Measurements from ENCODE around the gene CCDC24. TPM values are rescaled to one million over a fixed set of nuclear protein-coding genes. Genes with fewer than 3 reads are reported as not detected.

Gene CCDC24
- total RNA-seq, 1 experiment from 2014 or later, result 5.2 TPM

- peak; percentile 87 for DNase-seq
- Histone ChIP-seq H3K4me1 (peaks cover 17% of the 10 kb centered on the region), H3K4me3 (ENCODE audit: low read depth, low read length) (peak overlapping the region; percentile 75), H3K9me3 (no peaks in the 10 kb centered on the region), H3K27me3 (replicated peaks; ENCODE audit: control insufficient read depth, insufficient read depth, low read length) (no peaks in the 10 kb centered on the region), H3K36me3 (ENCODE audit: control insufficient read depth, insufficient read depth, low read length) (no peaks in the 10 kb centered on the region)
- no TSS peak for BruUV-seq (replicated peaks)
- peaks cover 8% of the 10 kb centered on the region for H3K9me3 Mint-ChIP-seq (ENCODE audit: unreplicated experiment)
- CTCF ChIA-PET, result interaction anchor here (0.6 kb wide), 1 partner anchor 37 kb away, joined by 3 read pairs; no protein-coding TSS in a partner anchor
- H3K27me3 Mint-ChIP-seq (ENCODE audit: insufficient read depth, unreplicated experiment), result no peaks in the 10 kb centered on the region
- intact Hi-C loops (cut with micrococcal nuclease; ENCODE audit: unreplicated experiment), result no loop called here
- peak overlapping the region; percentile 94 for H3K4me3 Mint-ChIP-seq (ENCODE audit: unreplicated experiment)
- H3K36me3 Mint-ChIP-seq (ENCODE audit: insufficient read depth, unreplicated experiment), result peaks cover 11% of the 10 kb centered on the region
- no peak for TF ChIP-seq CTCF (IDR thresholded peaks at IDR 0.05; ENCODE audit: insufficient read depth in 1 of 2, low read depth in 1 of 2, low read length in 1 of 2, severe bottlenecking in 1 of 2, unreplicated experiment in 1 of 2)
- H3K4me1 Mint-ChIP-seq (ENCODE audit: low read depth, unreplicated experiment), result peaks cover 29% of the 10 kb centered on the region
- POLR2A ChIA-PET, result no interaction called here
- H3K27ac Mint-ChIP-seq (ENCODE audit: unreplicated experiment), result peak overlapping the region; percentile 88
Observed at GRCh38 chr1:44029911-44030604, 38.7 kb downstream of the CCDC24 start.

- ChIA-PET CTCF (no interaction called here), POLR2A (no interaction called here)
- H3K27me3 Mint-ChIP-seq (ENCODE audit: insufficient read depth, unreplicated experiment), result no peaks in the 10 kb centered on the region
- H3K4me1 Mint-ChIP-seq (ENCODE audit: low read depth, unreplicated experiment), result peaks cover 29% of the 10 kb centered on the region
- DNase-seq, result peak in 1 of 2 experiments; percentile 67
- Histone ChIP-seq H3K9me3 (no peaks in the 10 kb centered on the region), H3K27me3 (replicated peaks; ENCODE audit: control insufficient read depth, insufficient read depth, low read length) (no peaks in the 10 kb centered on the region), H3K36me3 (ENCODE audit: control insufficient read depth, insufficient read depth, low read length) (no peaks in the 10 kb centered on the region), H3K4me3 (ENCODE audit: low read depth, low read length) (peak overlapping the region; percentile 75), H3K4me1 (peaks cover 17% of the 10 kb centered on the region)
- TF ChIP-seq CTCF (IDR thresholded peaks at IDR 0.05; ENCODE audit: insufficient read depth in 1 of 2, low read depth in 1 of 2, low read length in 1 of 2, severe bottlenecking in 1 of 2, unreplicated experiment in 1 of 2), result peak in 1 of 2 experiments; percentile 31
- H3K9me3 Mint-ChIP-seq (ENCODE audit: unreplicated experiment), result peaks cover 8% of the 10 kb centered on the region
- H3K4me3 Mint-ChIP-seq (ENCODE audit: unreplicated experiment), result peak overlapping the region; percentile 94
- peak overlapping the region; percentile 81 for H3K27ac Mint-ChIP-seq (ENCODE audit: unreplicated experiment)
- intact Hi-C loops (cut with micrococcal nuclease; ENCODE audit: unreplicated experiment), result no loop called here
- peaks cover 9% of the 10 kb centered on the region for H3K36me3 Mint-ChIP-seq (ENCODE audit: insufficient read depth, unreplicated experiment)
- no TSS peak for BruUV-seq (replicated peaks)
Observed at GRCh38 chr1:44030605-44031251, 39.3 kb downstream of the CCDC24 start.

- H3K27ac Mint-ChIP-seq (ENCODE audit: unreplicated experiment), result peak within 1 kb of the TSS; percentile 81
- H3K4me3 ChIP-seq (ENCODE audit: low read depth, low read length), result peak within 1 kb of the TSS; percentile 75
- peaks cover 32% of the 10 kb centered on the region for H3K4me1 Mint-ChIP-seq (ENCODE audit: low read depth, unreplicated experiment)
- CTCF ChIA-PET, result interaction anchor here (0.6 to 1.3 kb wide), 2 partner anchors 11 to 85 kb away, joined by 5 to 9 read pairs; no protein-coding TSS in a partner anchor
- peak; percentile 46 to 60 for DNase-seq
- peaks cover 8% of the 10 kb centered on the region for H3K9me3 Mint-ChIP-seq (ENCODE audit: unreplicated experiment)
- H3K4me3 Mint-ChIP-seq (ENCODE audit: unreplicated experiment), result peak within 1 kb of the TSS; percentile 94
- no peaks in the 10 kb centered on the region for H3K27me3 ChIP-seq (replicated peaks; ENCODE audit: control insufficient read depth, insufficient read depth, low read length)
- intact Hi-C loops (cut with micrococcal nuclease; ENCODE audit: unreplicated experiment), result no loop called here
- H3K36me3 ChIP-seq (ENCODE audit: control insufficient read depth, insufficient read depth, low read length), result no peaks in the 10 kb centered on the region
- peaks cover 17% of the 10 kb centered on the region for H3K4me1 ChIP-seq
- H3K36me3 Mint-ChIP-seq (ENCODE audit: insufficient read depth, unreplicated experiment), result peaks cover 9% of the 10 kb centered on the region
- POLR2A ChIA-PET, result interaction anchor here (0.7 kb wide), 1 partner anchor 325 kb away, joined by 9 read pairs; no protein-coding TSS in a partner anchor
- no peaks in the 10 kb centered on the region for H3K9me3 ChIP-seq
- no peaks in the 10 kb centered on the region for H3K27me3 Mint-ChIP-seq (ENCODE audit: insufficient read depth, unreplicated experiment)
- no TSS peak for BruUV-seq (replicated peaks)
- no peak for TF ChIP-seq CTCF (IDR thresholded peaks at IDR 0.05; ENCODE audit: insufficient read depth in 1 of 2, low read depth in 1 of 2, low read length in 1 of 2, severe bottlenecking in 1 of 2, unreplicated experiment in 1 of 2)
Observed at GRCh38 chr1:44031252-44032169, 40.1 kb downstream of the CCDC24 start, which contains the start of gene SLC6A9. SLC6A9 (minus strand) TSS chr1:44031462; CDS start chr1:44024277, 7,185 bp downstream.

Measured in Caco-2 (cell line).